MM.1S (cell line): Measurements from ENCODE around the gene SYNDIG1.

Experiments
- DNase-seq: peaks from one replicate; pipeline ENCODE4 v3.0.0-alpha.2; 2015
- H2AFZ ChIP-seq: fragments of 300-600 bp; sonication (generic); 2 replicates; pipeline ENCODE4 v1.6.0; 2016; ENCODE audit warnings: antibody characterized with exemption, low read length
- H3F3A ChIP-seq: fragments of 300-600 bp; sonication (generic); 2 replicates; pipeline ENCODE4 v1.6.1; 2016; ENCODE audit warnings: mild to moderate bottlenecking, antibody characterized with exemption, low read length, moderate library complexity, mixed read lengths; ENCODE audit not compliant: insufficient read depth
- H3K27ac ChIP-seq: fragments of 300-600 bp; sonication (generic); 2 replicates; pipeline ENCODE4 v1.5.1; 2016; ENCODE audit warnings: mild to moderate bottlenecking, low read length
- H3K27me3 ChIP-seq: fragments of 300-600 bp; sonication (generic); replicated peaks from 2 replicates; pipeline ENCODE4 v1.6.0; 2016; ENCODE audit warnings: low read length; ENCODE audit not compliant: insufficient read depth
- H3K36me3 ChIP-seq: fragments of 300-600 bp; sonication (generic); replicated peaks from 2 replicates; pipeline ENCODE4 v1.6.1; 2016; ENCODE audit warnings: mild to moderate bottlenecking, low read length, mixed read lengths; ENCODE audit not compliant: insufficient read depth
- H3K4me1 ChIP-seq: fragments of 300-600 bp; sonication (generic); 2 replicates; pipeline ENCODE4 v1.6.1; 2016; ENCODE audit warnings: low read length, mixed read lengths
- H3K4me2 ChIP-seq: fragments of 300-600 bp; sonication (generic); 2 replicates; pipeline ENCODE4 v1.6.0; 2016; ENCODE audit warnings: low read depth, low read length
- H3K4me3 ChIP-seq: fragments of 300-600 bp; sonication (generic); 2 replicates; pipeline ENCODE4 v1.5.1; 2016; ENCODE audit warnings: low read length, mixed read lengths
- H3K79me2 ChIP-seq: fragments of 300-600 bp; sonication (generic); 2 replicates; pipeline ENCODE4 v1.6.1; 2016; ENCODE audit warnings: mixed run types, low read length, mixed read lengths
- H3K9ac ChIP-seq: fragments of 300-600 bp; sonication (generic); 2 replicates; pipeline ENCODE4 v1.6.1; 2016; ENCODE audit warnings: low read length, mixed read lengths
- H3K9me2 ChIP-seq: fragments of 300-600 bp; sonication (generic); replicated peaks from 2 replicates; pipeline ENCODE4 v1.6.1; 2016; ENCODE audit warnings: mild to moderate bottlenecking, low read length, mixed read lengths; ENCODE audit not compliant: insufficient read depth
- H3K9me3 ChIP-seq: fragments of 300-600 bp; sonication (generic); replicated peaks from 2 replicates; pipeline ENCODE4 v1.6.1; 2016; ENCODE audit warnings: mild to moderate bottlenecking, low read length, mixed read lengths; ENCODE audit not compliant: insufficient read depth
- H4K20me1 ChIP-seq: fragments of 300-600 bp; sonication (generic); 2 replicates; pipeline ENCODE4 v1.6.1; 2016; ENCODE audit warnings: mild to moderate bottlenecking, low read length, moderate library complexity, mixed read lengths; ENCODE audit not compliant: insufficient read depth
- CTCF ChIP-seq: fragments of 300-600 bp; sonication (generic); IDR thresholded peaks from 2 replicates; pipeline ENCODE4 v1.5.1; 2016; ENCODE audit warnings: antibody characterized with exemption, low read length, mixed read lengths
- EZH2 ChIP-seq: fragments of 300-600 bp; sonication (generic); optimal IDR thresholded peaks from 2 replicates; pipeline ENCODE3; 2017; ENCODE audit warnings: low read depth, mild to moderate bottlenecking, antibody characterized with exemption, low read length, mixed read lengths
- EZH2phosphoT487 ChIP-seq: fragments of 300-600 bp; sonication (generic); IDR thresholded peaks from 2 replicates; pipeline ENCODE4 v1.6.1; 2018; ENCODE audit warnings: antibody characterized with exemption, low read length

The SYNDIG1 gene

GRCh38 chr20:24456398-24456781 is 13.0 kb upstream of the SYNDIG1 start:
- Histone ChIP-seq H2AFZ (no peak overlapping the region), H3K4me1 (peaks cover 39% of the 10 kb centered on the region), H3K36me3 (no peaks in the 10 kb centered on the region), H3K27ac (no peak overlapping the region), H3F3A (peaks cover 10% of the 10 kb centered on the region), H3K27me3 (no peaks in the 10 kb centered on the region), H3K4me3 (no peak overlapping the region), H3K9me2 (no peaks in the 10 kb centered on the region), H3K9ac (no peak overlapping the region), H4K20me1 (no peaks in the 10 kb centered on the region), H3K79me2 (no peaks in the 10 kb centered on the region), H3K9me3 (no peaks in the 10 kb centered on the region), H3K4me2 (no peak overlapping the region)
- TF ChIP-seq CTCF = no peak
- no peak for DNase-seq

GRCh38 chr20:24458436-24458835 is 11.0 kb upstream of the SYNDIG1 start:
- Histone ChIP-seq H3K27ac (no peak overlapping the region), H3K27me3 (no peaks in the 10 kb centered on the region), H2AFZ (no peak overlapping the region), H4K20me1 (no peaks in the 10 kb centered on the region), H3K9ac (no peak overlapping the region), H3K9me2 (no peaks in the 10 kb centered on the region), H3K9me3 (no peaks in the 10 kb centered on the region), H3F3A (peaks cover 30% of the 10 kb centered on the region), H3K79me2 (no peaks in the 10 kb centered on the region), H3K36me3 (no peaks in the 10 kb centered on the region), H3K4me2 (no peak overlapping the region), H3K4me3 (no peak overlapping the region), H3K4me1 (peaks cover 53% of the 10 kb centered on the region)
- no peak for DNase-seq
- TF ChIP-seq EZH2 = no peak
- no peak for TF ChIP-seq CTCF
- no peak for TF ChIP-seq EZH2phosphoT487

GRCh38 chr20:24459733-24460132 is 9.7 kb upstream of the SYNDIG1 start:
- Histone ChIP-seq H3K27me3 (no peaks in the 10 kb centered on the region), H3K4me1 (peaks cover 53% of the 10 kb centered on the region), H3F3A (peaks cover 26% of the 10 kb centered on the region), H2AFZ (no peak overlapping the region), H3K4me3 (no peak overlapping the region), H3K79me2 (no peaks in the 10 kb centered on the region), H3K27ac (no peak overlapping the region), H4K20me1 (no peaks in the 10 kb centered on the region), H3K4me2 (no peak overlapping the region), H3K9me3 (no peaks in the 10 kb centered on the region), H3K9me2 (no peaks in the 10 kb centered on the region), H3K36me3 (no peaks in the 10 kb centered on the region), H3K9ac (no peak overlapping the region)
- no peak for DNase-seq
- no peak for TF ChIP-seq CTCF
- TF ChIP-seq EZH2phosphoT487 = no peak
- TF ChIP-seq EZH2 = no peak
